SU-DHL-6 (cell line): Measurements from ENCODE around the gene MYO1G.

Experiments used
- H2AFZ ChIP-seq: fragments of 200-600 bp; sonication (generic); 2 replicates; pipeline ENCODE4 v1.6.1; 2014; ENCODE audit warnings: low read depth, mild to moderate bottlenecking, moderate library complexity, mixed read lengths, antibody characterized with exemption, low read length; ENCODE audit not compliant: severe bottlenecking
- H3F3A ChIP-seq: fragments of 200-600 bp; shearing (Covaris generic); 2 replicates; pipeline ENCODE4 v1.6.0; 2016; ENCODE audit warnings: antibody characterized with exemption, mild to moderate bottlenecking; ENCODE audit not compliant: insufficient read depth
- H3K27ac ChIP-seq: fragments of 200-600 bp; sonication (generic); 2 replicates; pipeline ENCODE4 v1.5.1; 2016; ENCODE audit warnings: low read depth, mild to moderate bottlenecking, low read length, moderate library complexity, mixed read lengths
- H3K27me3 ChIP-seq: fragments of 200-600 bp; sonication (generic), shearing (Covaris generic); 2 replicates; pipeline ENCODE4 v1.6.0; 2014; ENCODE audit warnings: mild to moderate bottlenecking, low read length
- H3K36me3 ChIP-seq: fragments of 200-600 bp; sonication (generic); 2 replicates; pipeline ENCODE4 v1.6.1; 2014; ENCODE audit warnings: mild to moderate bottlenecking, low read length, mixed read lengths
- H3K4me2 ChIP-seq: fragments of 300-600, 200-600 bp; shearing (Covaris generic), sonication (generic); 2 replicates; pipeline ENCODE4 v1.6.0; 2014; ENCODE audit warnings: low read length, low read depth, mild to moderate bottlenecking; ENCODE audit not compliant: poor library complexity, severe bottlenecking
- H3K4me3 ChIP-seq: fragments of 200-600 bp; sonication (generic); 2 replicates; pipeline ENCODE4 v1.5.1; 2014; ENCODE audit warnings: antibody characterized with exemption, low read length, mild to moderate bottlenecking, mixed read lengths; ENCODE audit not compliant: insufficient read depth, poor library complexity, severe bottlenecking
- H3K79me2 ChIP-seq: fragments of 200-600 bp; sonication (generic); 2 replicates; pipeline ENCODE4 v1.6.1; 2014; ENCODE audit warnings: mild to moderate bottlenecking, low read length, moderate library complexity; ENCODE audit not compliant: insufficient read depth
- H3K9ac ChIP-seq: fragments of 200-600 bp; sonication (generic); 2 replicates; pipeline ENCODE4 v1.7.0; 2014; ENCODE audit warnings: mild to moderate bottlenecking, low read length
- H3K9me2 ChIP-seq: fragments of 200-600 bp; sonication (generic); replicated peaks from 2 replicates; pipeline ENCODE4 v1.6.1; 2014; ENCODE audit warnings: low read length; ENCODE audit not compliant: insufficient read depth
- H3K9me3 ChIP-seq: fragments of 200-600 bp; sonication (generic); 2 replicates; pipeline ENCODE4 v1.6.1; 2014; ENCODE audit warnings: low read length, mixed read lengths; ENCODE audit not compliant: insufficient read depth
- H4K20me1 ChIP-seq: fragments of 200-600 bp; sonication (generic); 2 replicates; pipeline ENCODE4 v1.6.1; 2014; ENCODE audit warnings: low read depth, mild to moderate bottlenecking, antibody characterized with exemption, low read length, moderate library complexity, mixed read lengths
- CTCF ChIP-seq: fragments of 200-600 bp; sonication (generic); IDR thresholded peaks from one replicate; pipeline ENCODE4 v1.5.1; 2017; ENCODE audit warnings: antibody characterized with exemption, mild to moderate bottlenecking, low read length, moderate library complexity; ENCODE audit not compliant: insufficient read depth, poor library complexity, severe bottlenecking
- EZH2phosphoT487 ChIP-seq: fragments of 200-600 bp; sonication (generic), shearing (Covaris generic); conservative IDR thresholded peaks from 2 replicates; pipeline ENCODE4 v1.6.1; 2018; ENCODE audit warnings: mild to moderate bottlenecking, antibody characterized with exemption, low read length, moderate library complexity, mixed read lengths

MYO1G gene

GRCh38 chr7:45001138-45001694 lies 22.4 kb upstream of the MYO1G start:
- TF ChIP-seq EZH2phosphoT487 = no peak
- TF ChIP-seq CTCF = no peak
- Histone ChIP-seq H3K36me3 (peaks cover 7% of the 10 kb centered on the region; the same call in 1 of the 2 replicates), H3K9ac (peak overlapping the region; percentile 97), H2AFZ (no peak overlapping the region), H4K20me1 (peaks cover 6% of the 10 kb centered on the region; the same call in 1 of the 2 replicates), H3K4me2 (peak overlapping the region; percentile 93), H3K4me3 (peak overlapping the region; percentile 95), H3K27ac (peak overlapping the region; percentile 96), H3K79me2 (peaks cover 59% of the 10 kb centered on the region), H3K27me3 (no peaks in the 10 kb centered on the region), H3K9me2 (no peaks in the 10 kb centered on the region), H3F3A (peaks cover 75% of the 10 kb centered on the region), H3K9me3 (no peaks in the 10 kb centered on the region)

GRCh38 chr7:45000093-45001032 lies 21.5 kb upstream of the MYO1G start, which contains the start of gene CCM2:
Gene CCM2 (plus strand): TSS chr7:45000201. CDS start chr7:45000334, 133 bp downstream.
- Histone ChIP-seq H3K4me2 (peak within 1 kb of the TSS; percentile 93), H3K9me3 (no peaks in the 10 kb centered on the region), H3K4me3 (peak within 1 kb of the TSS; percentile 95), H3F3A (peaks cover 77% of the 10 kb centered on the region), H3K9me2 (no peaks in the 10 kb centered on the region), H3K9ac (peak within 1 kb of the TSS; percentile 97), H3K79me2 (peaks cover 50% of the 10 kb centered on the region), H3K27me3 (no peaks in the 10 kb centered on the region), H2AFZ (peak within 1 kb of the TSS; percentile 20), H3K27ac (peak within 1 kb of the TSS; percentile 97), H3K36me3 (peaks cover 7% of the 10 kb centered on the region; the same call in 1 of the 2 replicates), H4K20me1 (0 out of 2 replicates have a peak, but pooled peaks cover under 1% of the 10 kb centered on the region)
- no peak for TF ChIP-seq CTCF
- no peak for TF ChIP-seq EZH2phosphoT487

- TF ChIP-seq EZH2phosphoT487 = no peak
- TF ChIP-seq CTCF = no peak
Measured at GRCh38 chr7:44999245-45000092, 20.7 kb upstream of the MYO1G start.

More at GRCh38 chr7:44999245-45000092, 20.7 kb upstream of the MYO1G start:
- Histone ChIP-seq H4K20me1 (no peaks in the 10 kb centered on the region), H3K9ac (peak overlapping the region; percentile 76), H3K27ac (peak overlapping the region; percentile 97), H2AFZ (peak overlapping the region; percentile 20), H3K9me2 (no peaks in the 10 kb centered on the region), H3K79me2 (peaks cover 41% of the 10 kb centered on the region), H3K27me3 (no peaks in the 10 kb centered on the region), H3F3A (peaks cover 76% of the 10 kb centered on the region), H3K9me3 (no peaks in the 10 kb centered on the region), H3K36me3 (peaks cover 7% of the 10 kb centered on the region; the same call in 1 of the 2 replicates), H3K4me3 (peak overlapping the region; percentile 86), H3K4me2 (peak overlapping the region; percentile 85)
